Measurements from ENCODE around the gene FHOD3.

The FHOD3 gene

GRCh38 chr18:36392164-36392978, 94.9 kb downstream of the FHOD3 start:
- no peaks in the 10 kb centered on the region for H3F3A ChIP-seq (ENCODE audit: insufficient read depth, low read length)

GRCh38 chr18:36392979-36393287, 95.4 kb downstream of the FHOD3 start:
- H4K20me1 ChIP-seq (ENCODE audit: insufficient read depth, low read length): no peaks in the 10 kb centered on the region

More at GRCh38 chr18:36392164-36392978, 94.9 kb downstream of the FHOD3 start:
- no peak overlapping the region for H3K4me2 ChIP-seq (ENCODE audit: low read depth, low read length)
- 0 out of 2 replicates have a peak, but pooled peaks cover 3% of the 10 kb centered on the region for H3K9me3 ChIP-seq (replicated peaks; ENCODE audit: insufficient read depth, low read length)
- H3K4me3 ChIP-seq (ENCODE audit: low read length): no peak overlapping the region
- TF ChIP-seq EZH2phosphoT487 (IDR thresholded peaks at IDR 0.05; ENCODE audit: low read length) (no peak), EZH2 (optimal IDR thresholded peaks at IDR 0.05; ENCODE audit: low read depth, low read length) (no peak), CTCF (IDR thresholded peaks at IDR 0.05; ENCODE audit: low read length) (no peak)
- H3K9ac ChIP-seq (ENCODE audit: low read length): no peak overlapping the region
- no peaks in the 10 kb centered on the region for H3K79me2 ChIP-seq (ENCODE audit: low read length)
- no peak for DNase-seq
- H3K27me3 ChIP-seq (replicated peaks; ENCODE audit: insufficient read depth, low read length): no peaks in the 10 kb centered on the region
- no peaks in the 10 kb centered on the region for H3K36me3 ChIP-seq (replicated peaks; ENCODE audit: insufficient read depth, low read length)
- H3K4me1 ChIP-seq (ENCODE audit: low read length): no peaks in the 10 kb centered on the region
- no peak overlapping the region for H2AFZ ChIP-seq (ENCODE audit: low read length)
- H4K20me1 ChIP-seq (ENCODE audit: insufficient read depth, low read length): no peaks in the 10 kb centered on the region
- no peak overlapping the region for H3K27ac ChIP-seq (ENCODE audit: low read length)
- no peaks in the 10 kb centered on the region for H3K9me2 ChIP-seq (replicated peaks; ENCODE audit: insufficient read depth, low read length)

GRCh38 chr18:36394486-36394885, 97.0 kb downstream of the FHOD3 start:
- Histone ChIP-seq H3K9me2 (replicated peaks; ENCODE audit: insufficient read depth, low read length) (no peaks in the 10 kb centered on the region), H3K27ac (ENCODE audit: low read length) (no peak overlapping the region), H3K4me3 (ENCODE audit: low read length) (no peak overlapping the region), H3K9ac (ENCODE audit: low read length) (no peak overlapping the region), H3K27me3 (replicated peaks; ENCODE audit: insufficient read depth, low read length) (no peaks in the 10 kb centered on the region), H3K4me2 (ENCODE audit: low read depth, low read length) (no peak overlapping the region), H3F3A (ENCODE audit: insufficient read depth, low read length) (no peaks in the 10 kb centered on the region), H3K79me2 (ENCODE audit: low read length) (no peaks in the 10 kb centered on the region), H2AFZ (ENCODE audit: low read length) (no peak overlapping the region), H3K36me3 (replicated peaks; ENCODE audit: insufficient read depth, low read length) (no peaks in the 10 kb centered on the region), H3K4me1 (ENCODE audit: low read length) (no peaks in the 10 kb centered on the region), H4K20me1 (ENCODE audit: insufficient read depth, low read length) (no peaks in the 10 kb centered on the region), H3K9me3 (replicated peaks; ENCODE audit: insufficient read depth, low read length) (0 out of 2 replicates have a peak, but pooled peaks cover 3% of the 10 kb centered on the region)
- no peak for DNase-seq
- TF ChIP-seq CTCF (IDR thresholded peaks at IDR 0.05; ENCODE audit: low read length) (no peak), EZH2 (optimal IDR thresholded peaks at IDR 0.05; ENCODE audit: low read depth, low read length) (no peak), EZH2phosphoT487 (IDR thresholded peaks at IDR 0.05; ENCODE audit: low read length) (no peak)

More at GRCh38 chr18:36392979-36393287, 95.4 kb downstream of the FHOD3 start:
- no peaks in the 10 kb centered on the region for H3F3A ChIP-seq (ENCODE audit: insufficient read depth, low read length)
- no peaks in the 10 kb centered on the region for H3K9me2 ChIP-seq (replicated peaks; ENCODE audit: insufficient read depth, low read length)
- H3K4me1 ChIP-seq (ENCODE audit: low read length): no peaks in the 10 kb centered on the region
- DNase-seq: no peak
- TF ChIP-seq EZH2 (optimal IDR thresholded peaks at IDR 0.05; ENCODE audit: low read depth, low read length) (no peak), EZH2phosphoT487 (IDR thresholded peaks at IDR 0.05; ENCODE audit: low read length) (no peak), CTCF (IDR thresholded peaks at IDR 0.05; ENCODE audit: low read length) (no peak)
- no peak overlapping the region for H3K9ac ChIP-seq (ENCODE audit: low read length)
- H3K36me3 ChIP-seq (replicated peaks; ENCODE audit: insufficient read depth, low read length): no peaks in the 10 kb centered on the region
- H3K4me2 ChIP-seq (ENCODE audit: low read depth, low read length): no peak overlapping the region
- no peak overlapping the region for H3K4me3 ChIP-seq (ENCODE audit: low read length)
- H3K79me2 ChIP-seq (ENCODE audit: low read length): no peaks in the 10 kb centered on the region
- 0 out of 2 replicates have a peak, but pooled peaks cover 3% of the 10 kb centered on the region for H3K9me3 ChIP-seq (replicated peaks; ENCODE audit: insufficient read depth, low read length)
- no peak overlapping the region for H2AFZ ChIP-seq (ENCODE audit: low read length)
- no peaks in the 10 kb centered on the region for H3K27me3 ChIP-seq (replicated peaks; ENCODE audit: insufficient read depth, low read length)
- H3K27ac ChIP-seq (ENCODE audit: low read length): no peak overlapping the region

Measured in MM.1S (cell line).